GM21390 (cell line): ENCODE results near the gene LRRC8E.

ENCODE experiments used
- ATAC-seq: cut with Tn5 transposase; IDR thresholded peaks from one replicate; pipeline ENCODE4 v1.9.1; 2021; ENCODE audit not compliant: unreplicated experiment

The LRRC8E gene

DNA sequence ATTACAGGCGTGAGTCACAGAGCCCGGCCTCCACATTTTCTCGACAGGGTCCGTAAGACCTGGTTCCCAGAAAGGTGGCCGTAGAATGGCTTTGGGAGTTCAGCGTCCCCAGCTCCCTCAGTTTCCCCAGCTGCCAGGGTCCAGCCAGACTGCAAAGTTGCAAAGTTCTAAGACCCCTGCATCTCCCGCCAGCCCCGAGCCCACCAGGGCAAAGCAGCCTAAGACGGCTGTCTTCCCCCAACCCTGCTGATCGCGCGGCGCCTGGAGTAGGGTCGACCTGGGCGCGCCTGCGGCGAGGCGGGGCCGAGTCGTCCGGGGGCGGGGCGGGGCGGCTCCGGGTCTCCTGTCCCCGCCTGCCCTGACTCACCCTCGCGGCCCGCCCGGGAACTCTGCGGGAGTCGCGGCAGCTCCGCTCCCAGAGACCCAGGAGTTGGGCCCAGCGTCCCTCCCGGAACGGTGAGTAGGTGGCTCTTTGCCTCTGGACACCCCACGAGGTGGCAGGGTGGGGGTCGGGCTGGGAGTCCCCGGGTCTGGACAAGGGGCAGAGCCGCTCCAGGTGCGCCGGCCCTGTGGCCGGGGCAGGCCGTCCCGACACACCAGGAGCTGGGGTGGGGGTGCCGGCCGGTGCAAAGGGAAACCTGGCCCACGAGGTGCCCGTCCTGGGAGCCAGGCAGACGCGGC is at the start of gene LRRC8E:
TSS of gene LRRC8E (plus strand) at position 366 of the 681 bp plus-strand sequence. CDS start 7,094 bp downstream, outside the sequence.
- no peak for ATAC-seq

GRCh38 chr19:7839476-7839875 is 48.8 kb upstream of the LRRC8E start:
- ATAC-seq, result no peak

DNA sequence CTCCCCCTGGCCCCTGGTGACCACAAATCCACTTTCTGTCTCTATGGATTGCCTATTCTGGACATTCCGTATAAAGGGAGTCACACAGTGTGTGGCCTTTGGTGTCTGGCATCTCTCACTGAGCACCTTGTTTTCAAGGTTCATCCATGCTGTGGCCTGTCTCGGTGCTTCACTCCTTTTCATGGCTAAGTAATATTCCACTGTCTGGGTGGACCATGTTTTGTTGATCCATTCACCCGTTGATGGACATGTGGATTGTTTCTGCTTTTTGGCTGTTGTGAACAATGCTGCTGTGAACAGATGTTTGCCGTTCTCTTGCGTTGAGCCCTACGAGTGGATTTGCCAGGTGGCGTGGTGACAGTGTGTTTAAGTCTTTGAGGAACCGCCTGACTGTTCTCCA is 47.7 kb upstream of the LRRC8E start:
- no peak for ATAC-seq

- no peak for ATAC-seq
These were observed 46.3 kb upstream of the LRRC8E start for GRCh38 chr19:7841751-7842660.

DNA sequence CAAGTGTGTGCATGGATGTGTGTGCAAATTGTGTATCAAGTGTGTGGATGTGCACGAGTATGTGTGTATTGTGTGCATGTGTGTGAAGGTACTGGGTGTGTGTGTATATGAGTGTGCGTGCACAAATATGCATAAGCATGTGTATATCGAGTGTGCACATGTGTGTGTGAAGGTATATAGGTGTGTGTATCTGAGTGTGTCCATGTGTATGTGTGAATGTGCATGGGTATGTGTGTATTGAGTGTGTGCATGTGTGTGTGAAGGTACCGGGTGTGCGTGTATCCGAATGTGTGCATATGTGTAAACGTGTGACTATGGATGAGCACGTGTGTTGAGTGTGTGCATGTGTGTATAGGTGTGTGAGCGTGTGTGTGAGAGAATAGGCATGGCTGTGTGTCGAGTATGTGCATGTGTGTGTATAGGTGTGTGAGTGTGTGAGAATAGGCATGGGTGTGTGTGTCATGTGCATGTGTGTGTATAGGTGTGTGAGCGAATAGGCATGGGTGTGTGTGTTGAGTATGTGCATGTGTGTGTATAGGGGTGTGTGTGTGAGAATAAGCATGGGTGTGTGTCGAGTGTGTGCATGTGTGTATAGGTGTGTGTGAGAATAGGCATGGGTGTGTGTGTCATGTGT is 45.5 kb upstream of the LRRC8E start:
- no peak for ATAC-seq

GRCh38 chr19:7843521-7843920 is 44.8 kb upstream of the LRRC8E start:
- ATAC-seq, result no peak

- ATAC-seq, result no peak
These were observed 43.9 kb upstream of the LRRC8E start for GRCh38 chr19:7844405-7844804.

GRCh38 chr19:7844951-7845350 is 43.4 kb upstream of the LRRC8E start:
- no peak for ATAC-seq

- ATAC-seq, result no peak
These were observed 42.7 kb upstream of the LRRC8E start for GRCh38 chr19:7845390-7846154.

DNA sequence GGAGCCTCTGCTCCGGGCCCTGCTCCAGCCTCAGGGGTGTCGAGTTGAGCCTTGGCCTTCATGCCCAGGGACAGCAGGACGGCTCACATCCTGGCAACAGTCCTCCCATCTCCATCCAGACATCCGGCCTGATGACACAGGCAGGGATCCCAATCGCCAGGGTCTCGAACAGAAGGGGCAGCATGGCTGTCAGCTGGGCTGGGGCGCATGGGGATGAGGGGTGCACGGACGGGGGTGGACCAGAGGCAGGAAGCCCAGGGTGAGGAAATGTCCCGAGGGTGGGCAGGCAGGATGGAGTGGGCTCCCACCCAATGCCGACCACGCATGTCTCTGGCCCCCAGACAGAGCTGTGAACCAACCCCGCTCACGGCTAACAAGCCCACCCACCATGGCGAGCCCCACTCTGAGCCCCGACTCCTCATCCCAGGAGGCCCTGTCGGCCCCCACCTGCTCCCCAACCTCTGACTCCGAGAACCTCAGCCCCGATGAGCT is 42.1 kb upstream of the LRRC8E start:
- no peak for ATAC-seq

DNA sequence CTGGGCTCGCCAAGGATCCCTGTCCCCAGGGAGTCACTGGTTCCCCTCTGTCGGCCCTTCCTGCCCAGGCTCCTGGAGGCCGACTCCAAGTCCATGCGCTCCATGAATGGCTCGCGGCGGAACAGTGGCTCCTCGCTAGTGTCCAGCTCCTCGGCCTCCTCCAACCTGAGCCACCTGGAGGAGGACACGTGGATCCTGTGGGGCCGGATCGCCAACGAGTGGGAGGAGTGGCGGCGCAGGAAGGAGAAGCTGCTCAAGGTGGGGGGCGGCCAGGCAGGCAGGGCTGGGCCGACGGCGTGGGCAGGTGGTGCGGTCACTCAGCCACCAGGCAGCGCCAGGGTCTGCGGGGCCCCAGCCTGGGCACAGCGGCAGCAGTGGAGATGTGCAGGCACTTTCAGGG is 40.6 kb upstream of the LRRC8E start:
- no peak for ATAC-seq

DNA sequence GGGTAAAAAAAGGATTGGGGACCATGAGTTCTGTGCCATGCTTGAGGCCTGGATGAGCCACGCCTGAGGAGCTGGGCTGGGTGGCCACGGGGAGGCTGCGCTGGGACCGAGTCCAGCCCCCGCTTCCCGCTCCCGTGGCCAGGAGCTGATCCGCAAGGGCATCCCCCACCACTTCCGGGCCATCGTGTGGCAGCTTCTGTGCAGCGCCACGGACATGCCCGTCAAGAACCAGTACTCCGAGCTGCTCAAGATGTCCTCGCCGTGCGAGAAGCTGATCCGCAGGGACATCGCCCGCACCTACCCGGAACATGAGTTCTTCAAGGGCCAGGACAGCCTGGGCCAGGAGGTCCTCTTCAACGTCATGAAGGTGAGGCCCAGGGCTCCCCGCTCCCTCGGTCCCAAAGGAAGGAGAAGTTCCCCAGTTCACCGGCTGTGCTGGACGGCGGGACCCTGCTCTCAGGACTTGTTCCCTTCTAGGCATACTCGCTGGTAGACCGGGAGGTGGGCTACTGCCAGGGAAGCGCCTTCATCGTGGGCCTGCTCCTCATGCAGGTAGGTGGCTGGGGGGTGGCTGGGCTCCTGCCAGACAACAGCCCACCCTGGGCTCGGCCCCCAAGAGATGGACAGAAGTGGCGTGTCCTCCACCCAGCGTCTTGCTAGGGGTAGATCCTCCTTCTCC is 39.4 kb upstream of the LRRC8E start:
- ATAC-seq, result no peak

DNA sequence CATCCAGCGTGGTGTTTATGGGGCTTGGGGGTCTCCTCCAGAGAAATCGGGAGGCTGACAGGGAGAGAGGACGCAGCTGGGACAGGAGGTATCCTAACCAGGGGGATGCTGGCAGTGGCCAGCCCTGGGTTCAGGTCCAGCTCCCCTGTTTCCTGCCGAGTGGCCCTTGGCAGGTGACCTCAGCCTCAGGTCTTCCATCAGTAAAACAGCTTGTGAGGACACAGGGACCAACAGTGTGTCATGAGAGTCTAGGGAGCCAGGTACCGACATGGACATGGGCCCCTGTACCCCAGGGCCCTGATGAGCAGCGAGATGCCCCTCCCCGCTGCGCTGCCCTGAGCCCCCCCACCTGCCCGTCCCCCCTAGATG is 38.7 kb upstream of the LRRC8E start:
- no peak for ATAC-seq

DNA sequence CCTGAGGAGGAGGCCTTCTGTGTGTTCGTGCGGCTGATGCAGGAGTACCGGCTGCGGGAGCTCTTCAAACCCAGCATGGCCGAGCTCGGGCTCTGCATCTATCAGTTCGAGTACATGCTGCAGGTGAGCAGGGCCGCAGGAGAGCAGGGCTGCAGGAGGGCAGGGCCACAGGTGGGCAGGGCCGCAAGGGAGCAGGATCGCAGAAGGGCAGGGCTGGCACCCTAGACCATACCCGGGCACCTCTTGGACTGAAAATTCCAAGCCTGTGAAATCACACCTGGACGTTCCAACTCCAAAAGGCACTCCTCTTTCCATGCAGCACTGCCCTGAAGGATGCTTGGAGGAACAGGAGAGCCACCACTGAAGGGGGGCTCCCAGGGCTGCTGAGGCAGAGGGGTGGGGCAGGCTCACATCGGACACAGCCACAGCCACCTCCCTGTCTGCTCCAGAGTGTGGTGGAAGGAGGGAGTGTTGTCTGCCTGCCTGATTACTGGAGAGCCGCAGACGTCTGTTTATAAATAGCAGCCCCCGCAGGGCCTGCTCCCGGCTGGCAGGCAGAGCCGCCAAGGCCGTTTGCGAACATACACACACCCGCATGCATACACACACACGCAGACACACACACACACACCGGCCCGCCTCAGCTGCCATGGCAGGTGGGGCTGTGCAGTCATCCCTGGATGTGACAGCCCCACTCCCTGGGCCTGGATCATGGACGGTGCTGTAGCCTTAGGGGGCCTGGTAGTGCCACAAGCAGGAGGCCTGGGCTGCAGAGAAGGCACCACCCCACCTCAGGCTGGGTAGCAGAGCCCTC is 38.1 kb upstream of the LRRC8E start:
- ATAC-seq, result no peak

DNA sequence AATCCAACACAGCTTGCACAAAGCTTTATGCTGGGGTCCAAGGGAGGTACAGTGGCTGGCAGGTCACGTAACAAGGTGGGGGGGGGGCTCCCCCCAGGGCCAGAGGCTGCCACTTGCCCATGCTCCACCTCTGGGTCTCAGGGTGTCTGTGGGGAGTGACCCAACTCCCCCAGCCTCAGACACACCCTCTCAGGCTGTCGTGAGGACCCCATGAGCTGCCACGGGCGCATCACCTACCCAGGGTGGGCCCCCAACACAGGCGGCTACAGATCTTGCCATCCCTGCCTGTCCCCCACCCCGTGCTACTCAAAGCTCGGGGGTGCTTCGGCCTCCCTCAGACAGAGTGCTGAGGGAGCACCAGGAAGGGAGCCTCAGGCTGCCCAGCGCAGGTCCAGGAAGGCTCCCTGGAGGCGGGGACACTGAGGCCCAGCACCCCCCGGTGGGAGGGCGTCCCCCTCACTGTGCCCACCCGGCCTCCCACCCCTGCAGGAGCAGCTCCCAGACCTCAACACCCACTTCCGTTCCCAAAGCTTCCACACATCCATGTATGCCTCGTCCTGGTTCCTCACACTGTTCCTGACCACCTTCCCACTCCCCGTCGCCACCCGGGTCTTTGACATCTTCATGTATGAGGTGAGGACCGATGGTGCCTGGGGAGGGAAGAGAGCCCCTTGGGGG is 37.2 kb upstream of the LRRC8E start:
- ATAC-seq, result no peak

DNA sequence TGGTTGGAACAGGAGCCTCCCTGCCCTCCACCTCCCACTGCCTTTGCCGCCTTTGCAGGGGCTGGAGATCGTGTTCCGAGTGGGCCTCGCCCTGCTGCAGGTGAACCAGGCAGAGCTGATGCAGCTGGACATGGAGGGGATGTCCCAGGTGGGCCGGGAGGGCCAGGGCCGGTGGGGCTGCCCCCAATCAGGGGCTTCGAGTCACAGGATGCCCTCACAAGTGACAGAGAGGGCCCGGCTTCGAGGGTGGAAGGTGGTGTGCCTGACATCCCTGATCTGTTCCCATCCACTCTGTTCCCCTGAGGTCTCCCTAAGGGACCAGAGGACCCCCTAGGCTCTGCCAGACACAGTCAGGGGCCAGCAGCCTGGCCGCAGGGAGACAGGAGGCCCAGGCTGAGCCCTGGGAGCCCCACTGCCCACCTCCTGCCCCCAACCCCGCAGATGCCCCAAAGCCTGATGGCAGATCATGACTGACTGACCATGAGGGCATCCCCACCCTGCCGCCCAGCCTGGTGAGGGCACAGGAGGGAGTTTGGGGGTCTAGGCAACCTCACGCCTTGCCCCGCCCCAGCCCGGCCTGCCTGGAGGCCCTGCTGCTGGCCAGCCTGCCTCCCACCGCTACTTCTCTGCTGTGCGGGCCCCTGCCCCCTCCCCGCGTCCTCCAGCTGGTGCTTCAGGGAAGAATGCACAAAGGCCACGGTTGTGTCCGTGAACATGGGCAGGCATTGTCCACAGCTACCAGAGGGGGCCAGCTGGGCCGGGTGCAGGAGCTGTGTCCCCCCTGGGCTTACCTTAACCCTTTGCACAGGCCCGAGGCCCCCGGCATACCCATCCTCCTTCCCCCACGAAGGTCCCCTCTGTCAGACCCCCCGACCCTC is 36.4 kb upstream of the LRRC8E start:
- no peak for ATAC-seq

DNA sequence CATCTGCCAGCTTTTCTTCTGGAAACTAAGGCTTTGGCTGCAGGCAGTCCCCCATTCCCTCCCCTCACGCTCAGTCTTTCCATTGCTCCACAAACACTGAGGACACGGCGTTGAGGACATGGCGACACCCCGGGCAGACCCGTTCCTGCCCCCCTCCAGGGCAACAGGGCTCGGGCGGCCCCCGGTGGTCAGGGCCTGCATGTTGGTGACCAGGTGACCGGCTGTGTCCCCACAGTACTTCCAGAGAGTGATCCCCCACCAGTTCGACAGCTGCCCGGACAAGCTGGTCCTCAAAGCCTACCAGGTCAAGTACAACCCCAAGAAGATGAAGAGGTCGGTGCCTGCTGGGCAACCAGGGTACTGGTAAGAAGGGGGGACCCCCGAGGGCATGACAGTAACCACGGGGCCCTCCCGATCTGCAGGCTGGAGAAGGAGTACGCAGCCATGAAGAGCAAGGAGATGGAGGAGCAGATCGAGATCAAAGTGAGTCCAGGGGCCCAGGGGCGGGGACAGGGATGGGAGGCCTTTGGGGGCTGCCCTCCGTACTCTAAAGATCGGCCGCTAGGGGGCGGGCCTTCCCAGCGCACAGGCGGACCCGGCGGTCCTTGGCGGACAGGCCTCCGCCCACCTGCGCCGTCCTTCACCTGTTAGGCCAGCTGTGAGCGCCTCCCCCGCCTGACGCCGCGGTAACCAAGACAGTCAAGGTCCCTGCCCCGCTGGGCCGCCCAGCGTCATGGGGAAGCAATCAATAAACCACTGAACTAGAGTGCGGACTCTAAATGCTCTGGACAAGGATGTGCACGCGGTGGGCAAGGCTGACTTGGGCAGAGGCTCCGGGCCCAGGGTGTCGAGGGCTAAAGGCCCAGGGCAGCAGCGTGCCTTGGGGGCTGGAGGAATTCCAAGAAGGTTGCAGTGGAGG is 35.2 kb upstream of the LRRC8E start:
- no peak for ATAC-seq
